HepG2 (cell line): ENCODE results near the gene MUC13. TPM values are rescaled to one million over a fixed set of nuclear protein-coding genes. Genes with fewer than 3 reads are reported as not detected.

Experiments used
- ATF7-NPFF ChIP-seq: sonication (generic); formaldehyde crosslinking; IDR thresholded peaks from 2 replicates; pipeline ENCODE4 v1.8.1; 2023; ENCODE audit warnings: mild to moderate bottlenecking, low read depth, missing genetic modification reagents, moderate library complexity
- E2F1 ChIP-seq: sonication (generic); formaldehyde crosslinking; IDR thresholded peaks from 2 replicates; pipeline ENCODE4 v1.5.0; 2020; ENCODE audit warnings: missing genetic modification reagents
- FOSL2 ChIP-seq: sonication (generic); formaldehyde crosslinking; IDR thresholded peaks from 2 replicates; pipeline ENCODE4 v1.4.0; 2020; ENCODE audit warnings: missing genetic modification reagents
- GLI4 ChIP-seq: sonication (generic); formaldehyde crosslinking; IDR thresholded peaks from 2 replicates; pipeline ENCODE4 v1.5.1; 2020; ENCODE audit warnings: missing genetic modification reagents, mild to moderate bottlenecking, moderate library complexity, borderline replicate concordance
- HBP1 ChIP-seq: IDR thresholded peaks from 2 replicates; pipeline ENCODE4 v1.6.1; 2016; ENCODE audit warnings: low read depth, control low read depth
- JDP2 ChIP-seq: sonication (generic); formaldehyde crosslinking; IDR thresholded peaks from 2 replicates; pipeline ENCODE4 v1.8.1; 2022; ENCODE audit warnings: missing genetic modification reagents, borderline replicate concordance
- MTF1 ChIP-seq: sonication (generic); formaldehyde crosslinking; IDR thresholded peaks from 2 replicates; pipeline ENCODE4 v1.5.0; 2020; ENCODE audit warnings: missing genetic modification reagents
- MYC ChIP-seq: sonication (generic); formaldehyde crosslinking; IDR thresholded peaks from 2 replicates; pipeline ENCODE4 v1.9.0; 2021; ENCODE audit warnings: missing genetic modification reagents, borderline replicate concordance
- NBN ChIP-seq: fragments of 450-650 bp; conservative IDR thresholded peaks from 2 replicates; pipeline ENCODE4 v1.6.1; 2017
- PLRG1 ChIP-seq: fragments of 450-650 bp; conservative IDR thresholded peaks from 2 replicates; pipeline ENCODE4 v1.6.1; 2016
- PREB ChIP-seq: sonication (generic); formaldehyde crosslinking; IDR thresholded peaks from 2 replicates; pipeline ENCODE4 v1.4.0; 2020; ENCODE audit warnings: missing genetic modification reagents
- RCOR2 ChIP-seq: IDR thresholded peaks from 2 replicates; pipeline ENCODE4 v1.6.1; 2016; ENCODE audit warnings: missing biosample characterization, missing genetic modification reagents
- RXRB ChIP-seq: IDR thresholded peaks from 2 replicates; pipeline ENCODE4 v1.6.1; 2016; ENCODE audit warnings: borderline replicate concordance, missing genetic modification reagents, missing compliant biosample characterization
- SPEN ChIP-seq: sonication (generic); formaldehyde crosslinking; IDR thresholded peaks from 2 replicates; pipeline ENCODE4 v1.5.1; 2020; ENCODE audit warnings: low read depth, mild to moderate bottlenecking, missing genetic modification reagents
- TCF7 ChIP-seq: sonication (generic); IDR thresholded peaks from 2 replicates; pipeline ENCODE4 v1.6.1; 2016; ENCODE audit warnings: antibody characterized with exemption, low read depth
- U2AF2 ChIP-seq: fragments of 200-400 bp; formaldehyde crosslinking; IDR thresholded peaks from 2 replicates; pipeline ENCODE4 v1.6.1; 2017; ENCODE audit warnings: low read depth, mild to moderate bottlenecking, low read length
- ZFP90 ChIP-seq: sonication (generic); formaldehyde crosslinking; IDR thresholded peaks from 2 replicates; pipeline ENCODE4 v1.8.0; 2022; ENCODE audit warnings: missing genetic modification reagents, mild to moderate bottlenecking, inconsistent platforms, borderline replicate concordance
- ZMAT5 ChIP-seq: sonication (generic); formaldehyde crosslinking; IDR thresholded peaks from 2 replicates; pipeline ENCODE4 v1.5.0; 2020; ENCODE audit warnings: mild to moderate bottlenecking, low read depth, missing genetic modification reagents, borderline replicate concordance
- ZNF17 ChIP-seq: sonication (generic); formaldehyde crosslinking; IDR thresholded peaks from 2 replicates; pipeline ENCODE4 v1.5.0; 2020; ENCODE audit warnings: mild to moderate bottlenecking, missing genetic modification reagents
- ZNF235 ChIP-seq: sonication (generic); formaldehyde crosslinking; IDR thresholded peaks from 2 replicates; pipeline ENCODE4 v1.8.1; 2023; ENCODE audit warnings: mild to moderate bottlenecking, missing genetic modification reagents, borderline replicate concordance
- ZNF549 ChIP-seq: sonication (generic); formaldehyde crosslinking; IDR thresholded peaks from 2 replicates; pipeline ENCODE4 v1.5.0; 2020; ENCODE audit warnings: missing genetic modification reagents
- ZNF557 ChIP-seq: sonication (generic); formaldehyde crosslinking; IDR thresholded peaks from 2 replicates; pipeline ENCODE4 v1.4.0; 2020; ENCODE audit warnings: missing genetic modification reagents
- ZNF572 ChIP-seq: sonication (generic); formaldehyde crosslinking; IDR thresholded peaks from 2 replicates; pipeline ENCODE4 v1.5.1; 2020; ENCODE audit warnings: mild to moderate bottlenecking, missing genetic modification reagents
- ZNF652 ChIP-seq: IDR thresholded peaks from 2 replicates; pipeline ENCODE4 v1.6.1; 2016; ENCODE audit warnings: low read depth, borderline replicate concordance
- ZNF720 ChIP-seq: sonication (generic); formaldehyde crosslinking; IDR thresholded peaks from 2 replicates; pipeline ENCODE4 v1.4.0; 2020; ENCODE audit warnings: missing genetic modification reagents
- ZNF75D ChIP-seq: sonication (generic); formaldehyde crosslinking; IDR thresholded peaks from 2 replicates; pipeline ENCODE4 v1.8.1; 2023; ENCODE audit warnings: missing genetic modification reagents, mild to moderate bottlenecking, borderline replicate concordance
- ZNF766 ChIP-seq: sonication (generic); formaldehyde crosslinking; IDR thresholded peaks from 2 replicates; pipeline ENCODE4 v1.5.0; 2020; ENCODE audit warnings: missing genetic modification reagents, borderline replicate concordance
- ZSCAN31 ChIP-seq: sonication (generic); formaldehyde crosslinking; IDR thresholded peaks from 2 replicates; pipeline ENCODE4 v1.5.0; 2020; ENCODE audit warnings: low read depth, mild to moderate bottlenecking, missing genetic modification reagents
- polyA plus RNA-seq, 8 experiments: library from polyadenylated mRNA; depleted of rRNA in 3 of 8; stranded (reverse) in 7 of 8; unstranded in 1 of 8; fragments of >200 nt; fragmentation: Illumina TruSeq in 4 of 8; extraction: Trizol in 4 of 8; gene quantifications; 2 replicates each; pipeline versions ENCODE4 v1.2.1 to v1.2.3, GENCODE V29; 2011 to 2016; ENCODE audit warnings: low read depth in 4 of 8, missing spikeins in 1 of 8, mixed read lengths in 1 of 8; ENCODE audit not compliant: insufficient read depth in 1 of 8
- total RNA-seq, 5 experiments: library from RNA; depleted of rRNA; stranded (reverse); fragments of >200 nt; fragmentation: Illumina TruSeq; extraction: Trizol; gene quantifications; 2 replicates each; pipeline ENCODE4 v1.2.3, GENCODE V29; 2016; ENCODE audit warnings: low read depth in 1 of 5

The MUC13 gene
- total and polyA plus RNA-seq, 2 of the 13 experiments (the other 11 are each of a cell fraction or from before 2014, with no cell fraction given): 0.04 to 1.2 TPM

- no peak for TF ChIP-seq ZNF720 (CRISPR knock-in tag)
- no peak for TF ChIP-seq PREB (CRISPR knock-in tag)
- TF ChIP-seq GLI4 (CRISPR knock-in tag): 0 out of 2 replicates have a peak, but pooled peaks have one; percentile 55
- TF ChIP-seq ZMAT5: no peak
- TF ChIP-seq ZNF235 (CRISPR knock-in tag): 0 out of 2 replicates have a peak, but pooled peaks have one; percentile 21
- no peak for TF ChIP-seq RCOR2
- no peak for TF ChIP-seq JDP2 (CRISPR knock-in tag)
- no peak for TF ChIP-seq ZNF557
- no peak for TF ChIP-seq MYC
- TF ChIP-seq ZNF652 (CRISPR knock-in tag): no peak
- no peak for TF ChIP-seq ZNF549 (CRISPR knock-in tag)
- no peak for TF ChIP-seq ZSCAN31 (CRISPR knock-in tag)
- TF ChIP-seq ZNF17: no peak
- TF ChIP-seq ATF7-NPFF (CRISPR knock-in tag): 0 out of 2 replicates have a peak, but pooled peaks have one; percentile 26
- no peak for TF ChIP-seq HBP1 (CRISPR knock-in tag)
- TF ChIP-seq ZNF75D (CRISPR knock-in tag): no peak
- 0 out of 2 replicates have a peak, but pooled peaks have one; percentile 13 for TF ChIP-seq RXRB (CRISPR knock-in tag)
- TF ChIP-seq E2F1: no peak
- TF ChIP-seq FOSL2: peak; percentile 34; the same call in 1 of the 2 replicates
- TF ChIP-seq MTF1 (CRISPR knock-in tag): no peak
- no peak for TF ChIP-seq SPEN
- no peak for TF ChIP-seq ZNF766 (CRISPR knock-in tag)
- TF ChIP-seq NBN: no peak
- TF ChIP-seq ZNF572 (CRISPR knock-in tag): 0 out of 2 replicates have a peak, but pooled peaks have one; percentile 21
- TF ChIP-seq TCF7: no peak; the same call in 1 of the 2 replicates
- TF ChIP-seq PLRG1: no peak
- TF ChIP-seq ZFP90: 0 out of 2 replicates have a peak, but pooled peaks have one; percentile 6
- no peak for TF ChIP-seq U2AF2
These were observed 48.1 kb downstream of the MUC13 start (continued) for GRCh38 chr3:124886168-124887056.
